ENCODE data around the gene RGS11.

The RGS11 gene

GRCh38 chr16:275041-275641 lies 603 bp downstream of the RGS11 start:
- DNase-seq (ENCODE audit: low read depth): no peak
- TF ChIP-seq CTCF (IDR thresholded peaks at IDR 0.05; ENCODE audit: insufficient read depth, low read depth, low read length, missing control alignments): no peak
- no peak overlapping the region for H3K4me3 ChIP-seq (ENCODE audit: low read depth, low read length)

DNA sequence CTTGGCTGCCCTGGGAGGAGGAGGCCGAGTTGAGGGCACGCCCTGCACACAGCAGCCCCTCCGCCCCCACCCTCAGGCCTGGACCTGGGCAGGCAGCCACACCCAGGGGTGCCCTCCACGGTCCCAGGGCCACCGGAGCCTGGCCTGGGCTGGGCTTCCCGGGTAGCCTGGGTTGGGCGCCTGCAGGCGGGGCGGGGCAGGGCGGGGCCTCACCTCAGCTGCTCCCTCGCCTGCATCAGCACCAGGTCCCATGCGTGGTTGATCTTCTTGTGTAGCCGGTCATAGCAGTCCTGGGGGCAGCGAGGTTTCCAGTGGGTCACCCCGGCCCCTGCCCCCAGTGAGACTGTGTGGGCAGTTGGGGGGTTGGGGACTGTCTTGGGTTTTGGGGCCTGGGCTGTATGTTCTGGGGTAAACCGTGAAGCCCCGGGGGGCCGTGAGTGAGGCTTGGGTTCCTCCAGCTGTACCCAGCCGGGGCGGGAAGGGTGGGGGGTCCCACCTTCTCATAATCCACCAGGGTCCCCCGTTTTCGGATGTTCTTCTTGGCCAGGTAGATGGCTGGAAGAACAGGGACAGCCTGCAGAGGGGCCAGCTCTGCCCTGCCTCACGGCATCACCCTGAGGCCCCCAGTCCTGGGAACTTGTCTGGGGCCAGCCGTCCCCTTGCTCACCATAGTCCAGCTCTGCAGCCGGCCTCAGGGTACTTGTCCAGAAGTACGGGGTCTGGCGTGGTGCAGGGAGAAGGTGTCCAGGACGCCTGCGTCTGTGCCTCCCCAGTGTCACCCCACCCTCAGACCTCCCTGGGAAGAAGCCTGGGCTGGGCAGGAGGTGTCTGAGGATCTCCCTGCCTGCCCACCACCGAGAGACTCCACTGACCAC lies 2.0 kb downstream of the RGS11 start:
- no peak for TF ChIP-seq CTCF (IDR thresholded peaks at IDR 0.05; ENCODE audit: insufficient read depth, low read depth, low read length, missing control alignments)
- peak; percentile 15 for DNase-seq (ENCODE audit: low read depth)
- H3K4me3 ChIP-seq (ENCODE audit: low read depth, low read length): no peak overlapping the region

DNA sequence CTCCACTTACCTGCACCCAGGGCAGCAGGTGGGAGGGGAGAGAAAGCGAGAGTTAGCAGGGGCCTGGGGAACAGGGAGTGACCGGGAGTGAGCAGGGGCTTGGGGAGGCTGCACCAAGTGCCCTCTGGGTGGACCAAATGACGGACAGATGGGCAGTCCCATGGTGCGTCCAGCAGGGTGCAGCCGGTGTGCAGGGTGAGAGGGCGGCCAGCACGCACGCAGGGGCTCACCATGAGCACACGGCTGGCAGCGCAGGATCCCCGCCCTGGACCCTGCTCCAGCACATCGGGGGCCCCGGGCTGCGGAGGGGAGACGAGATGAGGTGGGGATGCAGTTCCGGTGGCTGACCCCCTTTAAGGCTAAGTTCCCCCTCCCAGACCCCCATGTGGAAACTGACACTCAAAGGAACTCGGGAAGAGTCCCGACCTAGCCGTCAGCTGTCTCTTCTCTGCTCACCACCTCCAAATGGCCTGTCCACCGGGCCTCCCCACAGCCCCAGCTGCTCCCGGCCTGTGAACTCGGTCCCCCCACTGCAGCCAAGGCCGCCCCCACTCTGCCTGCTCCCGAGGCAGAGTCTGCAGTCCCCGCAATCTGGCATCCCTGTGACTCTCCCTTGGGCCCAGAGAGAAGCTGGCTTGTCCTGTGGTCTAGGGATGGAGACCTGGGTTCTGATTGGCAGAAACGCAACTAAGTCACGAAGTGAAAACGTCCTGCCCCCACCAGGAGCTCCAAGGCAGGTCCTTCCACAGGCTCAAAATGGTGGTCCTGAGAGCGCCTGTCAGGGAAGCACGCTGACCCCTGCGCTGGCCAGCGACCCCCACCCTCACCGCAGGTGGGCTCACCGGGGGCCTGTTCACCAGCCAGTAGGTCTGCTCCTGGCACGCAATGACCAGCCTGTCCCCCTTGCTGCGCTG lies 2.9 kb downstream of the RGS11 start:
- TF ChIP-seq CTCF (IDR thresholded peaks at IDR 0.05; ENCODE audit: insufficient read depth, low read depth, low read length, missing control alignments): no peak
- no peak overlapping the region for H3K4me3 ChIP-seq (ENCODE audit: low read depth, low read length)
- DNase-seq (ENCODE audit: low read depth): no peak

DNA sequence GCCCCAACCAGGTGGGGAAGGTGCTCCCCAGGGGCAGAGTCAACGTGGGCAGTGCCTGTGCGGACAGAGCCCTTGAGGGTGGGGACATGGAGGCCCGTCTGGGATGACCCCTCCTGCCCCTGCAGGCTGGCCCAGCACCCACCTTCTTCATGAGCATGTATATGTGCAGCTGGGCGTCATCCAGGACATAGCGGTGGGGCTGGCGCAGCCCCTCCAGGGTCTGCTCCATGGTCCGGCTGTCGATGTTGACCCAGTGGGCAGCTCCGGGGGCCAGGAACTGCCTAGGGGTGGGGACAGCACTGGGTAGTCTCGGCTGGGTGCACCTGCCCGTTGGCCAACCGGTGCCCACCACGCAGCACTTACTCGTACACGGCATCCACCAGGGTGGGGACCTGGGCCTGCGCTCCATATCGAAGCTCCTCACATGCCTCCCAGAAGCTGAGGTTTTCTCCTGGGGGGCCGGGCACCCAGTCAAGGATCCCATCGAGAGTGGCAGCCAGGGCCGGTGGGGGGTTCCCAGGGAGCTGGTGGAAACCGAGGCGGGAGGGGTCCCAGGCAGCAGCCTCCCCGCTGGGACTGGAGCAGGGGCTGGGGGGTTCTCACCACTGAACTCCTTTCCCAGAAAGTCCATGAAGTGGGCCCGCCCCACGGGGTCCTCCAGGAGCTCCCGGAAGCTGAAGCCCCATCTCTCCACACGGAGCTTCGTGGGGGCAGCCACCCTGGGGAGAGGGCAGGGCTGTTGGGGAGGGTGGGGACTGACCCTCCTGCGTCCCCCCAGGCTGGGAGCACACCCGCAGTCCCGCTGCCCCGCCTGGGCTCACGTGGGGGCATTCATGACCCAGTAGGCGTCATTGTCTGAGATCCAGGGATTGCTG lies 5.1 kb downstream of the RGS11 start:
- DNase-seq (ENCODE audit: low read depth): no peak
- no peak overlapping the region for H3K4me3 ChIP-seq (ENCODE audit: low read depth, low read length)
- no peak for TF ChIP-seq CTCF (IDR thresholded peaks at IDR 0.05; ENCODE audit: insufficient read depth, low read depth, low read length, missing control alignments)

DNA sequence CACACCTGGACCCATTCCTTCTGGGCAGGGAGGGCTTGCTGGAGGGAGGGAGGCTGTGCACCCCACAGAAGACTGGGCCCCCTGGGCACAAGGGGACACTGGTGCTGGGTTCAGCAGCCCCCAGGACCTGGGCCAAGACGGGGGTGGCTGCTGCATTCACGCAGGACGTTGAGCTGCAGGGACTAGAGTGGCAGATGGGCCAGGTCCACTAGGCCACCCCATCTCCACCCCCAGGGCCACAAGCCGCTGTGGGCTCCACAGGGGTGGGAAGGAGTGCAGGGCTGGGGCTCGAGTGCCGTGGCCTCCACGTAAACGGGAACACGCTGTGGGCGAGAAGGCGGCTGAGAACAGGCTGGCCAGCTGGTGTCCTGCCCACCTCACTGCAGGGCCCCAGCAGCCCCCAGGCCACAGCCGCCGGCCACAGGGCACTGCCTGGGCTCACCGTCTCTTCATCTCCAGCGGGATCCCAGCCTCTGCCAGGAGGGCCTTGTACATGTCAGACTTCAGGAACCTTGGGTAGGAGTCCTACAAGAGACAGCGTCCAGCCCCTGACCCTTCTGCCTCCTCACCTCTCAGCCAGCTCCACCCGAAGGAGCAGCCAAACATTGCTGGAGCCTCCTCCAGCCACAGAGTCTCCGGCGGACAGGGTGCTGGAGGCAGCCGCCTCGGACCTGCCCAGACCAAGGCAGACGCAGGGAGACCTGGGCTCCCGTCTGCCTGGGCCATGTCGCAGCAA lies 6.5 kb downstream of the RGS11 start:
- DNase-seq (ENCODE audit: low read depth): no peak
- H3K4me3 ChIP-seq (ENCODE audit: low read depth, low read length): no peak overlapping the region
- no peak for TF ChIP-seq CTCF (IDR thresholded peaks at IDR 0.05; ENCODE audit: insufficient read depth, low read depth, low read length, missing control alignments)

All from GM12865 (cell line).